HCT116 (cell line): ENCODE measurements around the gene BRINP3.

ENCODE experiments used
- CEBPB ChIP-seq: IDR thresholded peaks from 2 replicates; pipeline ENCODE4 v1.6.1; 2012; ENCODE audit warnings: low read depth
- POLR2A ChIP-seq: IDR thresholded peaks from 2 replicates; pipeline ENCODE4 v1.7.0; 2011; ENCODE audit warnings: borderline replicate concordance; ENCODE audit not compliant: insufficient read depth, insufficient read length; ENCODE audit errors: extremely low read depth
- SRF ChIP-seq: IDR thresholded peaks from 2 replicates; pipeline ENCODE4 v1.6.1; 2012; ENCODE audit warnings: low read depth
- ZFX ChIP-seq: fragments of 450-650 bp; IDR thresholded peaks from 2 replicates; pipeline ENCODE4 v1.6.1; 2017
- TF ChIP-seq, protein P1 (sequence below), 3 experiments: fragments of 200-600 bp in 1 of 3; sonication (generic) in 1 of 3; IDR thresholded peaks in 2 of 3; conservative IDR thresholded peaks in 1 of 3; 2 replicates each; pipeline ENCODE4 v1.5.1; 2012 to 2017; ENCODE audit warnings: low read depth in 2 of 3, low read length in 2 of 3, antibody characterized with exemption in 1 of 3, borderline replicate concordance in 1 of 3, control low read depth in 1 of 3, mild to moderate bottlenecking in 1 of 3, mixed read lengths in 1 of 3, mixed run types in 1 of 3, moderate library complexity in 1 of 3; ENCODE audit not compliant: insufficient read depth in 1 of 3

DNA sequence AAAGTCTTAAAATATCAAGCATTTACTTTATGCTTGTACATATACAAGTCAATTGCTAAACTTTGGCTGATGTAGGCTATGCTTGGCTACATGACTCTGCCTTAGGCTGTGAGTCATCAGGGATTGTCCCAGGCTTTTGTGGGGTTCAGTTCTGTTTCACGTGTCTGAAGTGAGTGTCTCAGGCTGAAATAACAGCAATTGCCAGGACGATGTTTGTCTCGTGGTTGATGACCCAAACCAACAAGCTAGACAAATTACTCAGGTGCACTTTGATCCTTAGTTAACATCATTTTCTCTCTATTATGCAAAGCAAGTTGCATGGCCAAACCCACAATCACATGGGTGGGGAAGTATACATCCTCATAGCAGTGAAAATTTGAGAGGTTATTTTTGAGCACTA lies 410.1 kb downstream of the BRINP3 start:
- TF ChIP-seq POLR2A, result no peak
- TF ChIP-seq, protein P1, sequence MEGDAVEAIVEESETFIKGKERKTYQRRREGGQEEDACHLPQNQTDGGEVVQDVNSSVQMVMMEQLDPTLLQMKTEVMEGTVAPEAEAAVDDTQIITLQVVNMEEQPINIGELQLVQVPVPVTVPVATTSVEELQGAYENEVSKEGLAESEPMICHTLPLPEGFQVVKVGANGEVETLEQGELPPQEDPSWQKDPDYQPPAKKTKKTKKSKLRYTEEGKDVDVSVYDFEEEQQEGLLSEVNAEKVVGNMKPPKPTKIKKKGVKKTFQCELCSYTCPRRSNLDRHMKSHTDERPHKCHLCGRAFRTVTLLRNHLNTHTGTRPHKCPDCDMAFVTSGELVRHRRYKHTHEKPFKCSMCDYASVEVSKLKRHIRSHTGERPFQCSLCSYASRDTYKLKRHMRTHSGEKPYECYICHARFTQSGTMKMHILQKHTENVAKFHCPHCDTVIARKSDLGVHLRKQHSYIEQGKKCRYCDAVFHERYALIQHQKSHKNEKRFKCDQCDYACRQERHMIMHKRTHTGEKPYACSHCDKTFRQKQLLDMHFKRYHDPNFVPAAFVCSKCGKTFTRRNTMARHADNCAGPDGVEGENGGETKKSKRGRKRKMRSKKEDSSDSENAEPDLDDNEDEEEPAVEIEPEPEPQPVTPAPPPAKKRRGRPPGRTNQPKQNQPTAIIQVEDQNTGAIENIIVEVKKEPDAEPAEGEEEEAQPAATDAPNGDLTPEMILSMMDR (IDR thresholded peaks at IDR 0.05 in 2 of 3, conservative IDR thresholded peaks at IDR 0.05 in 1 of 3; ENCODE audit: borderline replicate concordance in 1 of 3, insufficient read depth in 1 of 3, low read depth in 2 of 3, low read length in 2 of 3), result no peak
- TF ChIP-seq SRF, result no peak
- no peak for TF ChIP-seq CEBPB
- no peak for TF ChIP-seq ZFX
